Left renal pelvis (tissue), 4 donors: Measurements from ENCODE around the gene LAMC1. TPM values are rescaled to one million over a fixed set of nuclear protein-coding genes. Genes with fewer than 3 reads are reported as not detected.

ENCODE experiments used
- DNase-seq, 4 donors: peaks; one replicate each; pipeline ENCODE4 v3.0.0-alpha.2; 2013; ENCODE audit warnings: low read depth in 4 of 4, low spot score in 3 of 4
- polyA plus RNA-seq, 4 donors: library from polyadenylated mRNA; unstranded; fragments of 120-200 nt; gene quantifications; one replicate each; pipeline ENCODE4 v1.2.1, GENCODE V29; 2013; ENCODE audit not compliant: insufficient read length in 4 of 4

Gene LAMC1
- polyA plus RNA-seq: 100 to 1,000 TPM; 218 to 345 (median 270) TPM

- peak; percentile 65 to 80 (median 75) for DNase-seq
Measured at GRCh38 chr1:183023146-183023600, at the start of gene LAMC1. Gene LAMC1 (plus strand): TSS chr1:183023420. CDS start chr1:183023717, 297 bp downstream.

- DNase-seq: no peak
Measured at GRCh38 chr1:182974506-182975191, 48.6 kb upstream of the LAMC1 start.

- DNase-seq: no peak
Measured at GRCh38 chr1:182977480-182977879, 45.7 kb upstream of the LAMC1 start.

GRCh38 chr1:182978151-182978853, 44.9 kb upstream of the LAMC1 start:
- no peak for DNase-seq

- DNase-seq: no peak
Measured at GRCh38 chr1:182984138-182984537, 39.1 kb upstream of the LAMC1 start.

GRCh38 chr1:182984621-182985020, 38.6 kb upstream of the LAMC1 start:
- DNase-seq: no peak

- no peak for DNase-seq
Measured at GRCh38 chr1:182985876-182986275, 37.3 kb upstream of the LAMC1 start.

- no peak for DNase-seq
Measured at GRCh38 chr1:182990413-182991144, 32.6 kb upstream of the LAMC1 start.

GRCh38 chr1:182993746-182994145, 29.5 kb upstream of the LAMC1 start:
- no peak for DNase-seq

- DNase-seq: no peak
Measured at GRCh38 chr1:182995894-182996293, 27.3 kb upstream of the LAMC1 start.

GRCh38 chr1:182996816-182997215, 26.4 kb upstream of the LAMC1 start:
- DNase-seq: no peak

GRCh38 chr1:182998482-182998881, 24.7 kb upstream of the LAMC1 start:
- no peak for DNase-seq

- no peak for DNase-seq
Measured at GRCh38 chr1:183000167-183000962, 22.9 kb upstream of the LAMC1 start.

- no peak for DNase-seq
Measured at GRCh38 chr1:183002267-183002666, 21.0 kb upstream of the LAMC1 start.

GRCh38 chr1:183002797-183003196, 20.4 kb upstream of the LAMC1 start:
- DNase-seq: no peak

GRCh38 chr1:183003203-183003602, 20.0 kb upstream of the LAMC1 start:
- DNase-seq: no peak

- DNase-seq: no peak
Measured at GRCh38 chr1:183004141-183004540, 19.1 kb upstream of the LAMC1 start.

- DNase-seq: no peak
Measured at GRCh38 chr1:183011859-183012258, 11.4 kb upstream of the LAMC1 start.

- no peak for DNase-seq
Measured at GRCh38 chr1:183012301-183012994, 10.8 kb upstream of the LAMC1 start.

GRCh38 chr1:183019139-183019740, 4.0 kb upstream of the LAMC1 start:
- no peak for DNase-seq
